T-helper 17 cell (primary cell): Measurements from ENCODE around the gene FAM98A. TPM values are rescaled to one million over a fixed set of nuclear protein-coding genes. Genes with fewer than 3 reads are reported as not detected.

Experiments
- ATAC-seq: fragments of 150-1000 bp; cut with Tn5 transposase; 2 replicates; pipeline ENCODE4 v1.10.0; 2021; ENCODE audit warnings: mild to moderate bottlenecking, moderate library complexity
- DNase-seq, 3 donors: peaks; one replicate each; pipeline versions ENCODE4 v3.0.0 to v3.0.0-alpha.2; 2020 to 2021
- H3K9me3 ChIP-seq: one replicate; pipeline ENCODE4 v1.7.0; 2013; ENCODE audit warnings: low read length, mild to moderate bottlenecking; ENCODE audit not compliant: control insufficient read depth, poor library complexity, severe bottlenecking
- H3K27ac Mint-ChIP-seq: one replicate; pipeline ENCODE4 v1.8.0; 2022; ENCODE audit warnings: mild to moderate bottlenecking, moderate library complexity, mixed read lengths
- H3K27me3 Mint-ChIP-seq: one replicate; pipeline ENCODE4 v1.8.0; 2022; ENCODE audit warnings: mixed read lengths
- H3K36me3 Mint-ChIP-seq: one replicate; pipeline ENCODE4 v1.8.0; 2022; ENCODE audit warnings: low read depth, mixed read lengths
- H3K4me1 Mint-ChIP-seq: one replicate; pipeline ENCODE4 v1.8.0; 2022; ENCODE audit warnings: mild to moderate bottlenecking, mixed read lengths
- H3K4me3 Mint-ChIP-seq: one replicate; pipeline ENCODE4 v1.8.0; 2022; ENCODE audit warnings: mild to moderate bottlenecking, moderate library complexity, mixed read lengths
- total RNA-seq, 4 donors: library from RNA in 2 of 4; stranded (reverse) in 2 of 4; gene quantifications; one replicate each; pipeline ENCODE4 v1.2.3 and lab custom pipeline; 2022 to 2026

Gene FAM98A
- 10 to 100 TPM; 22.2 to 24.2 TPM for total RNA-seq
- total RNA-seq (lab: John Stamatoyannopoulos, UW): 15.1 to 23.4 reads per million in 2 donors

DNA sequence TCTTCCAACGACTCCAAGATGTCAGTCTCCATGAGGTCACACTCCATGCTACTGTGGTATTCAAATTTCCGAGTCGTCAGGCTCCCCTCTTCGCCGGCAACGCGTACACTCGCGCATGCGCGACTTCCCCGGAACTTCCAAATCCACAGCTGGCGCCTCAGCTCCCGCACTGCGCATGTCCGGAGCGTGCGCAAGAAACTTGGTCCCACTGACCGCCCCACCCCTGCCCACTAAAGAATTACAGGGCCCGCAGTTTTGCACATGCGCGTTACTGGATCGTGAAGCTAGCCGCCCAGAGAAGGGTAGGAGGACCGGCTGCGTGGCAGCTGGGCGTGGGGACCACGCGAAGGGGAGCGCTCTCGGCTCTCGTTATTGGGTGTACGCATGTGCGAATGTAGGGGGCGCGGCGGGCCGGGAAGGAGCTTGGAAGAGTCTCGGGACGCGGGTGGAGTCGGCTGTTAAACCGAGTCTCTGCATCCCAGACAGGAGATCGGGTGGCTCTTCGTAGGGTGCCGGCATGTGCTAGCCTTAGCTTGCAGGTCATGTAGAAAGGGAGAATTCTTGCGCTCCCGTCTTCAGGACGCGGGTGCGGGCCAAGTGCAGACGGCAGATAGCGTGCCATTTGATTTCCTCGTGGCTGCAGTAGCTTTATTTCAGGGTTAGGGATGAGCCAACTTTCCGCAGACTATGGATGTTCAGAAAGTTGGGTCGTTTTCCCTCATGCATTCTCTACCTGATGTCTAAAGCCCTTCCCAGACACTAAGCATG, at the start of gene FAM98A:
TSS of gene FAM98A (minus strand) at position 125 of the 768 bp plus-strand sequence. CDS start at position 47, 78 bp downstream.
- H3K4me1 Mint-ChIP-seq: peaks cover 22% of the 10 kb centered on the region
- no peaks in the 10 kb centered on the region for H3K9me3 ChIP-seq
- ATAC-seq (peak; percentile 93), DNase-seq (peak; percentile 98 to 99 (median 98))
- H3K27me3 Mint-ChIP-seq: no peaks in the 10 kb centered on the region
- peaks cover 8% of the 10 kb centered on the region for H3K36me3 Mint-ChIP-seq
- H3K4me3 Mint-ChIP-seq: peak within 1 kb of the TSS; percentile 99
- H3K27ac Mint-ChIP-seq: peak within 1 kb of the TSS; percentile 96

DNA sequence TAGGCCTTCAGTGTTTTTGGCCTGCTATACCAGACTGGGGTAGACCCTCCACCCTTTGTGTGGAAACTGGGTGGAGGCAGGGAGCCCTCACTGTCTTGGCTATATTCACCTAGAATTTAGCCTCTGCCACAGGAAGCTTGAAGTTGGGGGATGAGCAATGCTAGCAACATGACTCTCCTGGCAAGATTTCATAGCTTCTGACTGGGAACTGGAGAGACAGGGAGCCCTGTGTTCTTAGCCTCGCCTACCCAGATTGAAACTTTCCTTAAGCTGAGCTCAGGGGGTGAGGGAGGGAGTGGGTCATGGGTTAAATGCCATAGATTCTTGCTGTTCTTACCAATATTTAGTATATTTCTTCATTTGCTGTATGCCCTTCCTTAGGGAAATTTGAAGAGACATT, 46.8 kb upstream of the FAM98A start:
- Mint-ChIP-seq H3K4me1 (no peaks in the 10 kb centered on the region), H3K4me3 (no peak overlapping the region), H3K36me3 (no peaks in the 10 kb centered on the region), H3K27me3 (no peaks in the 10 kb centered on the region), H3K27ac (no peak overlapping the region)
- DNase-seq: no peak
- H3K9me3 ChIP-seq: no peaks in the 10 kb centered on the region
- ATAC-seq: no peak

DNA sequence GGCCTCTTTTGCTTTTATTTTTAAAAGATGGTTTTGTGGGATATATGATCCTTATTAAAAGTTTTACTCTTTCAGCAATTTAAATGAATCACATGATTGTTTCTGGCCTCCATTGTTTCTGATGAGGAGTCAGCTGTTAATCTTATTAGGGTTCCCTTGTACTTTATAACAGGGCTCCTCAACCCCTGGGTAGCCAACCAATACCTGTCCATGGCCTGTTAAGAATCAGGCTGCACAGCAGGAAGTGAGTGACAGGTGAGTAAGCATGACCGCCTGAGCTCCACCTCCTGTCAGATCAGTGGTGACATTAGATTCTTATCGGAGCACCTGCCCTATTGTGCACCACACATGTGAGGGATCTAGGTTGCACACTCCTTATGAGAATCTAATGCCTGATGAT, 45.1 kb upstream of the FAM98A start:
- Mint-ChIP-seq H3K4me1 (no peaks in the 10 kb centered on the region), H3K27me3 (no peaks in the 10 kb centered on the region), H3K4me3 (no peak overlapping the region), H3K27ac (no peak overlapping the region), H3K36me3 (no peaks in the 10 kb centered on the region)
- H3K9me3 ChIP-seq: no peaks in the 10 kb centered on the region
- ATAC-seq: no peak
- no peak for DNase-seq

DNA sequence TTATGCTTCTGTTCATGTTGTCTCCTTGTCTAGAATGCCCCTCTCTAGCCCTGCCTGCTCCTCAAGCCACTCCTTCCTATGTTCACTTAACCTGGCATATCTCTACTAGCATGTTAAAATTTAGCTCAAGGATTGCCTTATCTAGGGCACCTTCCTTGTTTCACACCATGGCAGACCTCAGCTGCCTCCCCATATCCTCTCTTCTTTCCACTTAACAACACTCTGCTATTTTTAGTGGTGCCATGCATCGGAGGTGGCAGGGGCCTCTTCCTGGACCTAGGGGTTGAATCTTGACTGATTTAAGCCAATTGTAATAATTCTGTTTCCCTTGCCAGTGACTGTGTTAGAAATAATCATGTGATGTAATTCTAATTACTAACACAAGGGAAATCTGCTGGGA, 36.9 kb upstream of the FAM98A start:
- Mint-ChIP-seq H3K4me1 (no peaks in the 10 kb centered on the region), H3K27ac (no peak overlapping the region), H3K36me3 (no peaks in the 10 kb centered on the region), H3K4me3 (no peak overlapping the region), H3K27me3 (peaks cover 5% of the 10 kb centered on the region)
- DNase-seq (no peak), ATAC-seq (no peak)
- H3K9me3 ChIP-seq: no peaks in the 10 kb centered on the region

DNA sequence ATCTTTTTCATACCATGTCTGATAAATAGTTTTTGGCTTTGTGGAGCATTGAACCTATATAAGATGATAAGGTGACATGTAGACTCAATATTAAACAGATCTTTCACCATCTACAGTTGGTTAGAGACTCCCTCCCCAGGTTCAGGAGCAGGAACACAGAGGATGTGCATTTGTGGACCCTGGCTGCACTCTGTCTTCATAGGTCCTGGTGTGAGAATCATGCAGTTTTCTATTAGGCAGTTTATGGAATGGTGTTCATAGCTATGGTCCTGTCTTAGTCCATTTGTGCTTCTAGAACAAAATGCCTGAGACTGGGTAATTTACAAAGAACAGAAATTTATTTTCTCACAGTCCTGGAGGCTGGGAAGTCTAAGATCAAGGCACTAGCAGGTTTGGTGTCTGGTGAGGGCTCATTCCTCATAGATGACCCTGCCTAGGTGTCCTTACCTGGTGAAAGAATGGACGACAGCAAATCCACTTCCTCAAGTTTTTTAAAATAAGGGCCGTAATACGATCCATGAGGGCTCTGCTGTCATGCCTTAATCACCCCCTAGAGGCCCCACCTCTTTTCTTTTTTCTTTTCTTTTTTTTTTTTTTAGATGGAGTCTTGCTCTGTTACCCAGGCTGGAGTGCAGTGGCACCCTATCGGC, 35.3 kb upstream of the FAM98A start:
- no peaks in the 10 kb centered on the region for H3K36me3 Mint-ChIP-seq
- H3K9me3 ChIP-seq: no peaks in the 10 kb centered on the region
- no peak overlapping the region for H3K27ac Mint-ChIP-seq
- H3K27me3 Mint-ChIP-seq: peaks cover 5% of the 10 kb centered on the region
- DNase-seq (no peak), ATAC-seq (no peak)
- no peaks in the 10 kb centered on the region for H3K4me1 Mint-ChIP-seq
- no peak overlapping the region for H3K4me3 Mint-ChIP-seq

- Mint-ChIP-seq H3K4me1 (no peaks in the 10 kb centered on the region), H3K27me3 (peaks cover 5% of the 10 kb centered on the region), H3K4me3 (no peak overlapping the region), H3K36me3 (no peaks in the 10 kb centered on the region), H3K27ac (no peak overlapping the region)
- DNase-seq (no peak), ATAC-seq (no peak)
- no peaks in the 10 kb centered on the region for H3K9me3 ChIP-seq
Observed at GRCh38 chr2:33633315-33633714, 34.2 kb upstream of the FAM98A start.

GRCh38 chr2:33632831-33633230, 33.7 kb upstream of the FAM98A start:
- Mint-ChIP-seq H3K27ac (no peak overlapping the region), H3K4me3 (no peak overlapping the region), H3K27me3 (peaks cover 5% of the 10 kb centered on the region), H3K4me1 (no peaks in the 10 kb centered on the region), H3K36me3 (no peaks in the 10 kb centered on the region)
- H3K9me3 ChIP-seq: no peaks in the 10 kb centered on the region
- ATAC-seq (no peak), DNase-seq (no peak)

DNA sequence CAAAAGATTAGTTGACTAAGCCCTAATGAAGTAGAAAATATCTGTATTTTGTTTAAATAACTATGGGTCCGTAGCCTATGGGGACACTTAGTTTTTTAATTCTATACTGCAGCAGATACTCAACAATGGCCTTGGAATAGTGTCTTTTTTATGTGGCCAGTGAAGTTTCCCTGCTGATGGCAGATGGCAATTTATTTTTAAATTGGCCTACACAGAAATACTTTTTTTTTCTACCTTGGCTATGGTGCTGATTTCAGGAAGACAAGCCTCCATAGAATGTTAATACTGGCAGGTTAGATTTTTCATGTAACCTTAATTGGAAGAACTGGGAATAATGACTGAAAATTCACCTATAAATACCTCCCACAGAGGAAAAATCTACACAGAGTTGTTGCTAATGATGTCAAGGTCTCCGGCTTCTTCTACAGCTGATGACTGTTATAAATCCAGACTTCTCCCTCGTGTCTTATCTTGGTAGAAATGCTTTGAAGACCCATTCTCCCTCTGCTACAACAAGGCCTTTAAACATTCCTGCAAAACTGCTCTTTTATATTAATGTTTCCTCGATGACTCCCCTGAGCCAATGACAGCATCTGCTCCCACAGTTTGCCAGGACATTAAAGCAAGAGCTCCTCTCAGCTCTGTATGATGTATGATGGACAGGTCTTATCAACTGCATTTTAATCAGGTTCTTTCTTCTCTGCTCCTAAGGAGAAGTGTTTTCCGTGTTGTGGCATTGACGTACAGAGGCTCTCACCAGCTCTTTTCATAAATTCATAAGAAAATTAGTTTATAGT, 29.1 kb upstream of the FAM98A start:
- H3K9me3 ChIP-seq: no peaks in the 10 kb centered on the region
- no peak for DNase-seq
- no peak for ATAC-seq
- H3K4me3 Mint-ChIP-seq: no peak overlapping the region
- H3K36me3 Mint-ChIP-seq: no peaks in the 10 kb centered on the region
- H3K27me3 Mint-ChIP-seq: peaks cover 5% of the 10 kb centered on the region
- no peak overlapping the region for H3K27ac Mint-ChIP-seq
- no peaks in the 10 kb centered on the region for H3K4me1 Mint-ChIP-seq

DNA sequence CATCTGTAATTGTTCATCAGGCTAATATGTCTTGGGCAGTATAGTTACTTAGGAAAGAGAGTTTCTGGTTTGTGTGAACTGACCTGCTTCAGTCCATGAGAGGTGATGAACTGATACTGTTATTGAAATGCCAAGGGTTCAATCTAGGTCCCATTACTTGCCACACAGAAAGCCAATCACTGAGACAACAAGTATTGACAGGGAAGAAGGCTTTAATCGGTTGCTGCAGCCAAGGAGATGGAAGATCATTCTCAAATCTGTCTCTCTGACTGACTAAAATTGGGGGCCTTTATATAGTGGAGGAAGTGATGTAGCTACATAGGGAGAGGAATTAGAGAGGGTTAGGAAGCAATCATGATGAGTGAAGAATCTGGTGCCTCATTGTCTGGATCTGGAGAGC, 19.9 kb upstream of the FAM98A start:
- no peaks in the 10 kb centered on the region for H3K4me1 Mint-ChIP-seq
- H3K27me3 Mint-ChIP-seq: no peaks in the 10 kb centered on the region
- H3K36me3 Mint-ChIP-seq: no peaks in the 10 kb centered on the region
- H3K9me3 ChIP-seq: no peaks in the 10 kb centered on the region
- DNase-seq: no peak
- no peak overlapping the region for H3K27ac Mint-ChIP-seq
- H3K4me3 Mint-ChIP-seq: no peak overlapping the region
- no peak for ATAC-seq

GRCh38 chr2:33617989-33618388, 18.9 kb upstream of the FAM98A start:
- Mint-ChIP-seq H3K4me1 (no peaks in the 10 kb centered on the region), H3K27me3 (no peaks in the 10 kb centered on the region), H3K27ac (no peak overlapping the region), H3K36me3 (no peaks in the 10 kb centered on the region), H3K4me3 (no peak overlapping the region)
- no peak for DNase-seq
- no peaks in the 10 kb centered on the region for H3K9me3 ChIP-seq
- no peak for ATAC-seq

- no peaks in the 10 kb centered on the region for H3K9me3 ChIP-seq
- ATAC-seq: no peak
- H3K27ac Mint-ChIP-seq: no peak overlapping the region
- H3K4me3 Mint-ChIP-seq: no peak overlapping the region
- no peaks in the 10 kb centered on the region for H3K27me3 Mint-ChIP-seq
- DNase-seq: no peak
- no peaks in the 10 kb centered on the region for H3K4me1 Mint-ChIP-seq
- H3K36me3 Mint-ChIP-seq: no peaks in the 10 kb centered on the region
Observed at GRCh38 chr2:33617401-33617800, 18.3 kb upstream of the FAM98A start.

DNA sequence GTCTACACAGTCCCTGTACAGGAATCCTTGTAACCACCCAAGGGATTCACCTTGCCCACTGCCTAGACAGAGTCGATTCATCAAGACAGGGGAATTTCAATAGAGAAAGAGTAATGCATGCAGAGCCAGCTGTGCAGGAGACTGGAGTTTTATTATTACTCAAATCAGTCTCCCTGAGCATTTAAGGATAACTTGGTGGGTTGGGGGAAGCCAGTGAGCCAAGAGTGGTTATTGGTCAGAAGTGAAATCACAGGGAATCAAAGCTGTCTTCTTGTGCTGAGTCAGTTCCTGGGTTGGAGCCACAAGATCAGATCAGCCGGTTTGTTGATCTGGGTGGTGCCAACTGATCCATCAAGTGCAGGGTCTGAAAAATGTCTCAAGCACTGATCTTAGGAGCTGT, 17.8 kb upstream of the FAM98A start:
- no peak for ATAC-seq
- no peaks in the 10 kb centered on the region for H3K4me1 Mint-ChIP-seq
- no peak overlapping the region for H3K27ac Mint-ChIP-seq
- no peaks in the 10 kb centered on the region for H3K9me3 ChIP-seq
- H3K27me3 Mint-ChIP-seq: no peaks in the 10 kb centered on the region
- H3K36me3 Mint-ChIP-seq: no peaks in the 10 kb centered on the region
- H3K4me3 Mint-ChIP-seq: no peak overlapping the region
- no peak for DNase-seq

- ATAC-seq: no peak
- H3K9me3 ChIP-seq: no peaks in the 10 kb centered on the region
- H3K36me3 Mint-ChIP-seq: no peaks in the 10 kb centered on the region
- no peak overlapping the region for H3K27ac Mint-ChIP-seq
- no peaks in the 10 kb centered on the region for H3K27me3 Mint-ChIP-seq
- no peak overlapping the region for H3K4me3 Mint-ChIP-seq
- no peaks in the 10 kb centered on the region for H3K4me1 Mint-ChIP-seq
- DNase-seq: no peak
Observed at GRCh38 chr2:33614190-33614589, 15.1 kb upstream of the FAM98A start.
